Esophagus squamous epithelium (tissue), 4 donors: Measurements from ENCODE around the gene ADRM1.

Experiments used
- CTCF ChIP-seq, 6 experiments: fragments of 450-650 bp in 4 of 6; fragments of 200-600 bp in 2 of 6; sonication (generic) in 2 of 6; IDR thresholded peaks; one replicate each; pipeline ENCODE4 v1.5.1; 2016 to 2019; ENCODE audit warnings: antibody characterized with exemption in 6 of 6, mild to moderate bottlenecking in 4 of 6, moderate library complexity in 4 of 6
- POLR2A ChIP-seq, 4 donors: fragments of 450-650 bp; IDR thresholded peaks; one replicate each; pipeline ENCODE4 v1.6.1; 2017; ENCODE audit warnings: antibody characterized with exemption in 4 of 4, mild to moderate bottlenecking in 4 of 4, moderate library complexity in 3 of 4

- TF ChIP-seq CTCF (IDR thresholded peaks at IDR 0.05) (no peak), POLR2A (IDR thresholded peaks at IDR 0.05) (no peak)
Measured at GRCh38 chr20:62357681-62358080, 54.9 kb downstream of the ADRM1 start.
